Fibroblast of skin of right biceps (primary cell): ENCODE results near the gene GPR156.
A peak's percentile ranks its signal among the peaks of the same experiment; 100 is the strongest.
"Not testable (repeated sequence)": the region's sequence is repeated elsewhere in the genome, so short reads cannot be mapped to it uniquely, and the experiment has no call there.

Source experiments
- DNase-seq: peaks from one replicate; pipeline ENCODE4 v3.0.0-alpha.2; 2013

The GPR156 gene

DNA sequence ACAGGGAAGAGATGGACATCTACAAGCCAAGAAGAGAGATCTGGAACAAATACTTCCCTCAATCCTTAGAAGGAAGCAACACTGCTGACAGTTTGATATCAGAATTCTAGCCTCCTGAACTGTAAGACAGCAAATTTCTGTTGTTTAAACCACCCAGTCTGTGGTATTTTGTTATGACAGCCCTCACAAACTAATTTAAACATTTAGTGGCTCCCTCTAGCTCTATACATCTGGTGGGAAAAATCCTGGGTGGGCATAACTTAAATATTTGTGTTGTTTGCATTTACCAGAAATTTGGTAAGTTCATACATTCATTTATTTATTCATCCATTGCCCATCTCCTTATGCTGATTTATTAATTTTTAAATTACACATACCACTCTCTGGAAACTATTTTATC lies 128.3 kb downstream of the GPR156 start:
- peak; percentile 73 for DNase-seq

DNA sequence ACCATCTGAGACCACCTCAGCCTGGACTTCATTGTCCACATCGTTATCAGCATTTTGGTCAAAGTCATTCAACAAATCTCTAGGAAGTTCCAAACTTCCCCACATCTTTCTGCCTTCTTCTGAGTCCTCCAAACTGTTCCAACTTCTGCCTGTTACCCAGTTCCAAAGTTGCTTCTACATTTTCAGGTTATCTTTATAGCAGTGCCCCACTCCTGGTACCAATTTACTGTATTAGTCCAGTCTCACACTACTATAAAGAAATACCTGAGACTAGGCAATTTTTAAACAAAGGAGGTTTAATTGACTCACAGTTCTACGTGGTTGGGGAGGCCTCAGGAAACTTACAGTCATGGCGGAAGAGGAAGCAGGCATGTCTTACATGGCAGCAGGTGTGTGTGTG lies 129.3 kb downstream of the GPR156 start:
- not testable (repeated sequence) for DNase-seq

DNA sequence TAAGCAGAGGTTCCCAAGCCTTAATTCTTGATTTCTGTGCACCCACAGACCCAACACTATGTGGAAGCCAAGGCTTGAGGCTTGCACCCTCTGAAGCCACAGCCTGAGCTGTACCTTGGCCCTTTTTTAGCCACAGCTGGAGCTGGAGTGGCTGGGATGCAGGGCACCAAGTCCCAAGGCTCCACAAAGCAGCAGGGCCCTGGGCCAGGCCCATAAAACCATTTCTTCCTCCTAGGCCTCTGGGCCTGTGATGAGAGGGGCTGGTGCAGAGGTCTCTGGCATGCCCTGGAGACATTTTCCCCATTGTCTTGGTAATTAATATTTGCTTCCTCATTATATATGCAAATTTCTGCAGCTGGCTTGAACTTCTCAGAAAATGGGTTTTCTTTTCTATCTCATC lies 129.9 kb downstream of the GPR156 start:
- no peak for DNase-seq

DNA sequence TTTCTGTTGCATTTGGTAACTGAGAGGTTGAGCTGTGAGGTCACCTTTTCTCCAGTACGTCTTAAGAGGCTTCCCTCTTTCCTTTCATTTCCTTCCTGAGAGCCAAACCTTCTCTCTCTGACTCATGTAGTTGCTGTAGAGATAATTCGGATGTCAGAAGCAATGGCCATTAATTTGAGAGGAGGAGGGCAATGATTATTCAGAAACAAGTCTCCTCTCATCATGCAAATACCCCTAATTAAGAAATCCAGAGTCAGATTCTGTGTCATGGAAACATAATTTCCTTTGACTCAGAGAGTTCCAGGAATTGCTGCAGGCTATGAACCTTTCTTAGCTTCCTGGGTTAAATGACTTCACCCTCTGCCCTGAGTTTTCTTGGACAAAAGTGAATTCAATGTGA lies 131.7 kb downstream of the GPR156 start:
- DNase-seq, result peak; percentile 91

DNA sequence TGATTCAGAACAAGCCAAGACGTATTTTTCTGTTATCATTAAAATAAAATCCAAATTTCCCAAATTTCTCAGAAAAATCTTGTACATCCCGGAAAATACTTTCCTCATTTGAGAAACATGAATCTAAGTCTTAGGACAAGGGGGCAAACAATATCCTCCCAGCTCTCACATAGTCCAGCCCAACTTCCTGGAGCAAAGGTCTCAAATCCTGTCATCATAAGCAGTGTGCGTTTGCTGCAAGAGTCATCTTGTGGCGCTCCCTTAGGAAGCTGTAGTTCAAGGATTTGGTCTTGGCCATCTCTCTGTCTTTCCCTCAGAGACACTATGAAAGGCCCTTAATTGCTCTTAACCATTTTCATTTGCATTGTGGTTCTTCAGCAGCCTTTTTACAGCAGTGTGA lies 133.2 kb downstream of the GPR156 start:
- DNase-seq, result no peak

DNA sequence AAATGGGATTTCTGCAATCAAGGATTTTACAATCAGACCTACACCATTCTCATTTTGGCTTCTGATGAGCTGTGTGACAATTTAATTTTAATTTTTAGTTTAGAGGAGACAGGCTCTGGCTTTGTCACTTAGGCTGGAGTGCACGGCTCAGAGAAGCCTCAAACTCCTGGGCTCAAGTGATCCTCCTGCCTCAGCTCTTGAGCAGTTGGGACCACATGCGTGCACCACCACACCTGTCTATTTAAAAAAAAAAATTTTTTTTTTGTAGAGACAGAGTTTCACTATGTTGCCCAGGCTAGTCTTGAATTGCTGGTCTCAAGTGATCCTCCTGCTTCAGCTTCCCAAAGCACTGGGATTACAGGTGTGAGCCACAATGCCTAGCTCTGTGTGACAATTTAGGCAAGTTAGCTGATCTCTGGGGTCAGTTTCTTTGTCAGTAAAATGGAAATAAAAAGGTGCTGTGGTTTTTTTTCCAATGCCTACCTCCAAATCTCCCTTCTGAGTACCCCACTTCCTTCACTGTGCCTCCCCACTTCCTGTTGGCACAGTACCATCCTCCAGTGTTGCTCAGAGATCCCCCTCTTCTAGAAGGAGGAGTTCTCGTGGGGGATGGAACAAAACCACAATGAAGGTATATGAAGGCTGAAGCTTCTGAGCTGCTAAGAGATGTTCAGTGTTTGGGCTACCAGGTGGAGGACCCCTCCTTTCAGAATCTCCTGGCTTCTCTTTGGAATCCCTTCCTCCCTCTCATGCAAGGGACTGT lies 136.7 kb downstream of the GPR156 start:
- DNase-seq, result no peak

DNA sequence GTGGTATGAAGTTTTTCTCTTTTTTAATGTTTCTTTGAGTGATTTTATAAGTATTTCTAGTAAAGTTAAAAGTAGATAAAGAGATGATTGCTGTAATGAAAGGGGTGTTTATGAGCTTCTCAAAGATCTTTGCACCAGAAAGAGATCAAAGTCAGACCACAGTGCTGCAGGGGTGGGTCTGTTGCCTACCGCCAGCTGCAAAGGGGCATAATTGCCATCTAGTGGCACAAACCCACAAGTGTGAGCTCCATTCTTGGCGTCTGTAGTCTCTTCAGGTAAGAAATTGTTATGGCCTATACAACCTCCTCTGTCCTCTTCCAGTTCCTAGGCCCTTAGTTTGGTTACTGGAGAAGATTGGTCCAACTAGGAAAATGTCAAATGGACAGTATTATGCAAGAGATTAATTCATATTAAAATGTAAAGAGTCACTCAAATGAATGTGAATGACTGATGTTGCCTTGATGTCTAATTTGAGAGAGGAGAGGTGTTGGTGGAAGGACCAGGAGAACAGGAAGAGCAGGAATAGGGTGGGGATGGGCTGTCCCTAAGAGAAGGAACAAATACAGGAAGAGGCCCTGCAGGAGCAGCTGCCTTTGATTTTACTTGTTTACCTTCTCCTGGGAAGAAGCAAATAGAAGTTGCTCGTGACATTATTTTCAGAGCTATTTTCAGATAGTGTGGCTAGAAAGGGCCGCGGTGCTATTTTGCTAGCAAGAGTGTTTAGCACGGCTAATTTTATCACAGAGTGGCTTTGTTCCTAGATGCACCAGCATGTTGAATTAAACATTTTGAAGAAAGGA lies 137.8 kb downstream of the GPR156 start:
- no peak for DNase-seq

DNA sequence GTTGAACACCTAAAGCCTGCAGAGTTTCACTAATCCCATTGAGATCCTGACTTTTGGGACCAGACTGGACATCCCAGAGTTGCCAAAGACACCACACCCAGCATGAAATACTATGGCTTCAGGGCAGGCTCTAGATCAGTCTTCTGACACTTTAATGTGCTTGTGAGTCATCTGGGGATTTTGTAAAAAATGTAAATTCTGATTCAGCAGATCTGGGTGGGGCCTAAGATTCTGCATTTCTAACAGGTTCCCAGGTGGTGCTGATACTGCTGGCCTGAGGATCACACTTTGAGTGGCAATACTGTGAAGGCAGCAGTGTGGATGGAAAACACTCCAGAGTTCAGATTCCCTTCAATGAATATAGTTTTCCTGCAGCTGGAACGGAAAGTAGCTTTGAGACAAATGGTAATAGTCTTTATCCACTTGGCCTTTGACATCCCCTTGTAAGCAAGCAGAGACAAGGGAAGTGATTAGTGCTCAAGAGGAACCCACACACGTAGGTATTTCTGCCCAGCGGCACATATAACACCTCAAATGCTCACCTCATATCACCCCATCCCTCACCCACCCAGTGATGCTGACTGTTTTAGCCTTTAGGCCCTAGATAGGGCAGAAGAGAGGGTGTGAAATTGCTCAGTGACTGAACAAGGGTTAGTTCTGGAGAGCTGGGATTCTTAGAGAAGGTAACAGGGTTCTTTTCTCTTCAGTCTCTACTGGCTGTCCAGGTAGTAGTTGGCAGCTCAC lies 139.3 kb downstream of the GPR156 start:
- peak; percentile 66 for DNase-seq

DNA sequence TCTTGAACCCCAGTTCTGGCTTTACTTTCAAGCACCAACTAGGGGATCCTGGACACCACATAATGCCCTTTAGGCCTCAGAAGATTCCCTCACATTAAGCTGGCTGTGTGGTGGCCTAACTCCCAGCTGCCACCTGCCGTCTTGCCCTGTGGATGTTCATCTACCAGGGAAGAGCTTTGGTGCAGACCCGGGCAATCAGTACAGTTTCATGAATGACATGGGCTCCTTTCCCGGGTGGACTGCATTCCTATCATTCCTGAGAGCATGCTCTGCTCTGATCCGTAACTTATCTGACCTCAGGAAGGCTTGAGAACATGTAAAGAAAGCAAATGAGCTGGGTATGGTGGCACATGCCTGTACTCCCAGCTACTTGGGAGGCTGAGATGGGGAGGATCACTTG lies 140.8 kb downstream of the GPR156 start:
- peak; percentile 78 for DNase-seq

DNA sequence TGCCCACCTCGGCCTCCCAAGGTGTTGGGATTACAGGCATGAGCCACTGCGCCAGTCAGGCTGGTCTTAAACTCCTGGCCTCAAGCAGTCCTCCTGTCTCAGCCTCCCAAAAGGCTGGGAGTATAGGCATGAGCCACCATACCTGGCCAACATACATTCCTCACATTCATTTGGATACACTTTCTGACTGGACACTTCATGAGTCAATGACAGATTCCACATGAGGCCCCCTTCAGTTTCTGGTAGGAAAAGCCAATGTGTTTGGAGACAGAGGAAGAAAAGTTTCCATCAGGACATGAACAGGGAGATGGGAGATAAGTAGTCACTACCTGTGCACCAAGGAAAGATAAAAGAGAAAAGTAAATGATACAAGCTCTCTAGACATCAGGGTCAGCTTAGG lies 141.3 kb downstream of the GPR156 start:
- DNase-seq, result no peak

DNA sequence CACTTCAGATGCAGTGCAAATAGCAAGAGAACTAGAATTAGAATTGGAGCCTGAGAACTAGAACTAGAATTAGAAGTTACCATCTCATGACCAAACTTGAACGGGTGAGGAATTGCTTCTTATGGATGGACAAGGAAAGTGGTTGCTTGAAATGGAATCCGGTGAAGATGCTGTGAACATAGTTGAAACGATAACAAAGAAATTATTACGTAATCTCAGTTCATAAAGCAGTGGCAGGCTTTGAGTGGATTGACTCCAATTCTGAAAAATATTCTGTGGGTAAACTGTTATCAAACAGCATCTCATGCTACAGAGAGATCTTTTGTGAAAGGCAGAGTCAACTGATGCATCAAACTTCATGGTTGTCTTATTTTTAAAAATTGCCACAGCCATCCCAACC lies 142.8 kb downstream of the GPR156 start:
- no peak for DNase-seq

DNA sequence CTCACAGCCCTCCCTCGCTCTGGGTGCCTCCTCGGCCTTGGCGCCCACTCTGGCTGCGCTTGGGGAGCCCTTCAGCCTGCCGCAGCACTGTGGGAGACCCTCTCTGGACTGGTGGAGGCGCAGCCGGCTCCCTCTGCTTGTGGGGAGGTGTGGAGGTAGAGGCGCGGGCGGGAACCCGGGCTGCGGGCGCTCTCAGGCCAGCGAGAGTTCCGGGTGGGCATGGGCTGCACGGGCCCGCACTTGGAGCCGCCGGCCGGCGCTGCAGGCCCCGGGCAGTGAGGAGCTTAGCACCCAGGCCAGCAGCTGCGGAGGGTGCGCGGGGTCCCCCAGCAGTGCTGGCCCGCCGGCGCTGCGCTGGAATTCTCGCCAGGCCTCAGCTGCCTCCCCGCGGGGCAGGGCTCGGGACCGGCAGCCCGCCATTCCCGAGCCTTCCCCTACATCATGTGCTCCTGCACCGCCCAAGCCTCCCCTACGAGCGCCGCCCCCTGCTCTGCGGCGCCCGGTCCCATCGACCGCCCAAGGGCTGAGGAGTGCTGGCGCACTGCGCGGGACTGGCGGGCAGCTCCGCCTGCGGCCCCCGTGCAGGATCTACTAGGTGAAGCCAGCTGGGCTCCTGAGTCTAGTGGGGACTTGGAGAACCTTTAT lies 144.8 kb downstream of the GPR156 start:
- no peak for DNase-seq

DNA sequence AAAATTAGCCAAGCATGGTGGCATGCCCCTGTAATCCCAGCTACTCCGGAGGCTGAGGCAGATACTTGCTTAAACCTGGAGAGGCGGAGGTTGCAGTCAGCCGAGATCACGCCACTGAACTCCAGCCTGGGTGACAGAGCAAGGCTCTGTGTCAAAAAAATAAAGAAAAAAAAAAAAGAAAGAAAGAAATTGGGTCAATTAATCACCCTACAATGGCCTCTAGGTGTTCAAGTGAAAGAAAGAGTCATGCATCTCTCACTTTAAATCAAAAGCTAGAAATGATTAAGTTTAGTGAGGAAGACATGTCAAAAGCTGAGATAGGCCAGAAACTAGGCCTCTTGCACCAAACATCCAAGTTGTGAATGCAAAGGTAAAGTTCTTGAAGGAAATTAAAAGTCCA lies 145.9 kb downstream of the GPR156 start:
- no peak for DNase-seq

DNA sequence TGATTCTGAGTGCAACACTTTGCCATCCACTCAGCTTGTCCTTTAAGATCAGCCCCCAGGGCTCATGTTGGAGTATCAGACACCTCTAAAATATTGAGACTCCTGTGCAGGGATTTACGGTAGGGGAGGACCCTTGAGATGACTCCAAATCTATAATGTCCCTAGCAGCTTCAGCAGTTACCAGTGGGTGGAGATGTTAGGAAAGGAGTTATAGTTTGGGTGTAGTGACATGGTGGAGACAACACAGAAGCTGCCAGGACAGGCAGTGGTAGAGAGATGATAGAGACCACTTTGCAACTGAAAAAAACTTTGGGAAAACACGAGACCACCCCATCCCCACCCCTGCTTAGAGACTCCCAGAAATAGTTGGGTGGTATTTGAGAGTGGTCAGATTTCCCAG lies 147.5 kb downstream of the GPR156 start:
- DNase-seq, result no peak

DNA sequence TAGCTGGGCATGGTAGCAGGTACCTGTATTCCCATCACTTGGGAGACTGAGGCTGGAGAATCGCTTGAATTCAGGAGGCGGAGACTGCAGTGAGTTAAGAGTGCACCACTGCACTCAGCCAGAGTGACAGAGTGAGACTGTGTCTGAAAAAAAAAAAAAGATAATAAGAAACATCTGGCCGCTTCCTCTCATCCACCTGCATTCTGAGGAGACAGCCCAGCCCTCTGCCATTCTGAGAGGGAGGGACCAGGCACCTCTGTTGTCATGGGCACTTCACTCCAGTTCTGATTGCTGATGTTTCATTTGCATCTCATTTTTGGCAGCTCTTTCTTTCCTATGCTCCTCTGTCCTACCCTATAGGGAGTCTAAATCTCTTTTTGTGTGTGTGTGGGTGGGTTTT lies 154.4 kb downstream of the GPR156 start:
- DNase-seq, result no peak

DNA sequence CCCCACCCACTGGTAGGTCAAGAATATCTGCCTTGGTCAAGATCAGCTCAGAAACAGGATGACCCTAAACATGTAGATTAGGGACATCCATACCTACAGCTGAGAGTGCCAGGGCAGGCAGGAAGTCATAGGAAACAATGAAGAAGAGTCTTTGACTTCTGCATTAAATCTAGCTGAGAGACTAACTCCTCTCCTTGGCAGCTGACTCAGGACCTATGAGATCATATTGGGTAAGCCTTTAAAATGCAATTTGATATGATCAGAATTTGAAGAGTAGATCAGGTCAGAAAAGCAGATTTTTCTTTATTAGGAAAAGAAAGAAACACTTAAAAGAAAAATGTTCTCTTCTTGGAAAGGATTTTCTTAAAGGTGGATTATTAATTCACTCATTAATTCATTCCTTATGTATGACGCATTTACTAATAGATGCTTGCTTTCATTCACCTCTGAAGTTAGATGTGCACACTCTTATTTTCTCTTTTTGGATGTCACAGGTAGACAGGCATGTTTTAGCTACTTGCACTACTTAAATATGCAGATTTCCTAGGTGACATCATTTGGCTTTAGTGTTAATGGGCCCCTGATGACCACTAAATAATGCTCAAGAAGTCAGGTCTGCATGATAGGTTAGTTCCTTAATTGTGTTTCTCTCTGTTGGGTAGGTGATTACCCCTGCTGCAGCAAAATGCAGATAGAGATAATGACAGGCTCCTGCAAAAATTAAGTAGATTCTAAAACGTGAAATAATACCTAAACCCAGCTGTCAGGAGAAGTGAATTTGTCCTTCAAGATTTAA lies 155.1 kb downstream of the GPR156 start:
- peak; percentile 28 for DNase-seq

DNA sequence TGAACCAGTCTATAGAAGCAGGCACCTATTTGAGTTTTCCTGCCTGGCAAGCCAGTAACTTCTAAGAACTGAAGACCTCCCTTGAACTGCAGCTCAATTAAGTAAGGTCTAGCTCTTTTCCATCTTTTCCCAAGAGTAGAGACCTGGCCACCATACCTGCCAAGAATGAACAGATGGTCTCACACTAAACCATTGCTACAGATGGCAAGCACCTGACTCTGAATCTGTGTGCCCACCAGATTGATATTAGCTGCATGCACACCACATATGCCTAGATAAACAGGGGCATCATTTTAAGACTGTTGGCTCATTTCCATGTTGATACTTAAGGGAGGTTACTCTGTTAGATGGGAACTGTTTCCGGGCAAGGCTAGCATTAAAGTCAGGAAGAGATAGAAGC lies 156.0 kb downstream of the GPR156 start:
- DNase-seq, result no peak

DNA sequence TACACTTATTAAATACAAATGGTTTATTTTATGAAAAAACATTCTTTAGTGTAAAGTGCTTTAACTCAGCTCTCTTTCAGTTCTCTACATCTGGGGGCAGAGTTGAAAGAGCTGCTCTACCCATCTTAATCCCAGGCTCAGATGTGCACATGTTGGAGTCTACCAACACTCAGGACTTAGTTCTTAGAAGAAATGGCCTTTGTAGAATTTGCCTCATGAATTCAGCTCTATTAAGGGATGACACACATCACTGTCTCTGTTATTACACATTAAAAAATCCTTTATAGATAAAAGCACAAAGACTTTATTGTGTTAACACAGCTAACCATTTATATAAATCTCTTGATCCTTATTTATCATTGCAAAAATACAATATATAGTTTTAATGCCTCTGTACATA lies 159.0 kb downstream of the GPR156 start:
- no peak for DNase-seq

DNA sequence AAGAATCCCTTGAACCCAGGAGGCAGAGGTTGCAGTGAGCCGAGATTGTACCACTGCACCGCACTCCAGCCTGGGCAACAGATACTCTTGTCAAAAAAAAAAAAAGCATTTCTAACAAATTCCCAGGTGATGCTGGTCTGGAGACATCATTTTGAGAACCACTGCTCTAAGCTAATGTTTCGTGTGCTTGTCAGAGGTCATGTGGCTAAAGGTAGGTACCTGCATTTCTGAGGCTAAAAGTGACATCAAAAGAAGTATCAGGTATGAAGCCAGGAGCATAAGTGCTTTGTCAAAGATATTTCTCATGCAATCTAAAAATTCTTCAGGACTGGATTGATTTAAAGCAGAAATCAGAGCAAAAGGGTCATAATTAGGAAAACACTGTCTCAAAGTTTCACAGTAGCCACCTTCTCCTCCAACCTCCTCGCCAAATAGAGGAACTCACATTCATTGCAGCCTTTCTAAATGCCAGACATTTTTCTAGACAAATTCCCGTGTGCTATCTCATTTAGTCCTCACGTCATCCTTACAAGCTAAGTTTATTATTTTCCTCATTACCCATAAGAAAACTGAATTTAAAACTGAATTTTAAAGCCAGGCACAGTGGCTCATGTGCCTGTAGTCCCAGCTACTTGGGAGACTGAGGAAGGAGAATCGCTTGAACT lies 165.0 kb downstream of the GPR156 start:
- no peak for DNase-seq
